Measurements from ENCODE around the gene CLTB. TPM values are rescaled to one million over a fixed set of nuclear protein-coding genes. Genes with fewer than 3 reads are reported as not detected.
A peak's percentile ranks its signal among the peaks of the same experiment; 100 is the strongest.

CLTB gene
- polyA plus RNA-seq, 3 donors: 63.2 to 87.6 (median 75.2) TPM

- no peaks in the 10 kb centered on the region for H3K9me3 Mint-ChIP-seq
- no peak for TF ChIP-seq CTCF (IDR thresholded peaks at IDR 0.05)
- Histone ChIP-seq H3K9me3 (replicated peaks in 1 of 2; ENCODE audit: control insufficient read depth in 1 of 2, insufficient read depth in 1 of 2, low read length in 2 of 2) (no peaks in the 10 kb centered on the region), H3K4me3 (replicated peaks in 1 of 3; ENCODE audit: low read depth in 2 of 3, low read length in 3 of 3) (no peak overlapping the region), H3K4me2 (replicated peaks; ENCODE audit: extremely low read depth, low read length, poor library complexity, severe bottlenecking) (no peak overlapping the region), H3K4me1 (ENCODE audit: control insufficient read depth in 1 of 2, insufficient read depth in 2 of 2, low read length in 2 of 2) (peaks cover 14 to 16% of the 10 kb centered on the region in 2 donors), H3K9ac (ENCODE audit: insufficient read depth, low read length, poor library complexity, severe bottlenecking) (no peak overlapping the region), H3K27ac (ENCODE audit: low read depth in 1 of 2, low read length in 2 of 2) (no peak overlapping the region), H3K27me3 (ENCODE audit: control insufficient read depth in 2 of 2, insufficient read depth in 2 of 2, low read length in 2 of 2) (no peaks in the 10 kb centered on the region), H3K79me2 (ENCODE audit: insufficient read depth, low read length) (no peaks in the 10 kb centered on the region), H4K20me1 (ENCODE audit: insufficient read depth, low read length) (no peaks in the 10 kb centered on the region), H3K36me3 (replicated peaks in 1 of 2; ENCODE audit: control insufficient read depth in 1 of 2, insufficient read depth in 2 of 2, low read length in 2 of 2) (peaks cover 21 to 72% of the 10 kb centered on the region in 2 donors), H2AFZ (ENCODE audit: insufficient read depth, low read depth, low read length, poor library complexity, severe bottlenecking) (no peak overlapping the region)
- H3K27me3 Mint-ChIP-seq (ENCODE audit: low read depth in 3 of 3): peaks cover 0 to 4% (median 1%) of the 10 kb centered on the region in 3 donors
- H3K4me1 Mint-ChIP-seq: peaks cover 14% of the 10 kb centered on the region
- WGBS (ENCODE audit: insufficient coverage): 80% methylated on average over 2 of the region's 6 CpGs
- no peak for DNase-seq
- H3K27ac Mint-ChIP-seq: peak overlapping the region in 2 of 7 donors; percentile 33 to 37
- H3K36me3 Mint-ChIP-seq: peaks cover 43 to 78% of the 10 kb centered on the region in 2 donors
- no peak overlapping the region for H3K4me3 Mint-ChIP-seq
- intact Hi-C loops (cut with micrococcal nuclease): no loop called here
Observed at GRCh38 chr5:176396330-176396729, 20.0 kb downstream of the CLTB start.

- Mint-ChIP-seq H3K9me3 (no peaks in the 10 kb centered on the region), H3K27ac (peak overlapping the region in 3 of 7 donors; percentile 2 to 44 (median 42)), H3K4me3 (no peak overlapping the region), H3K36me3 (peaks cover 43 to 80% of the 10 kb centered on the region in 2 donors), H3K27me3 (ENCODE audit: low read depth in 3 of 3) (peaks cover 0 to 4% (median 1%) of the 10 kb centered on the region in 3 donors), H3K4me1 (peaks cover 17% of the 10 kb centered on the region)
- no peak for DNase-seq
- intact Hi-C loops (cut with micrococcal nuclease): no loop called here
- Histone ChIP-seq H2AFZ (ENCODE audit: insufficient read depth, low read depth, low read length, poor library complexity, severe bottlenecking) (no peak overlapping the region), H3K4me2 (replicated peaks; ENCODE audit: extremely low read depth, low read length, poor library complexity, severe bottlenecking) (no peak overlapping the region), H3K36me3 (replicated peaks in 1 of 2; ENCODE audit: control insufficient read depth in 1 of 2, insufficient read depth in 2 of 2, low read length in 2 of 2) (peaks cover 21 to 78% of the 10 kb centered on the region in 2 donors), H3K79me2 (ENCODE audit: insufficient read depth, low read length) (peaks cover 7% of the 10 kb centered on the region), H3K27ac (ENCODE audit: low read depth in 1 of 2, low read length in 2 of 2) (no peak overlapping the region), H3K4me1 (ENCODE audit: control insufficient read depth in 1 of 2, insufficient read depth in 2 of 2, low read length in 2 of 2) (peaks cover 16 to 17% of the 10 kb centered on the region in 2 donors), H4K20me1 (ENCODE audit: insufficient read depth, low read length) (no peaks in the 10 kb centered on the region), H3K4me3 (replicated peaks in 1 of 3; ENCODE audit: low read depth in 2 of 3, low read length in 3 of 3) (no peak overlapping the region), H3K27me3 (ENCODE audit: control insufficient read depth in 2 of 2, insufficient read depth in 2 of 2, low read length in 2 of 2) (no peaks in the 10 kb centered on the region), H3K9ac (ENCODE audit: insufficient read depth, low read length, poor library complexity, severe bottlenecking) (no peak overlapping the region), H3K9me3 (replicated peaks in 1 of 2; ENCODE audit: control insufficient read depth in 1 of 2, insufficient read depth in 1 of 2, low read length in 2 of 2) (no peaks in the 10 kb centered on the region)
- no peak for TF ChIP-seq CTCF (IDR thresholded peaks at IDR 0.05)
- 93% methylated on average over 3 of the region's 11 CpGs for WGBS (ENCODE audit: insufficient coverage)
Observed at GRCh38 chr5:176394881-176395675, 21.3 kb downstream of the CLTB start.
